ENCODE measurements around the gene VCPKMT. TPM values are rescaled to one million over a fixed set of nuclear protein-coding genes. Genes with fewer than 3 reads are reported as not detected.

The VCPKMT gene
- total RNA-seq, 3 donors from 2014 or later (not counting 1 experiment from before 2014, with no cell fraction given) = 19.4 to 23.9 (median 21.8) TPM

DNA sequence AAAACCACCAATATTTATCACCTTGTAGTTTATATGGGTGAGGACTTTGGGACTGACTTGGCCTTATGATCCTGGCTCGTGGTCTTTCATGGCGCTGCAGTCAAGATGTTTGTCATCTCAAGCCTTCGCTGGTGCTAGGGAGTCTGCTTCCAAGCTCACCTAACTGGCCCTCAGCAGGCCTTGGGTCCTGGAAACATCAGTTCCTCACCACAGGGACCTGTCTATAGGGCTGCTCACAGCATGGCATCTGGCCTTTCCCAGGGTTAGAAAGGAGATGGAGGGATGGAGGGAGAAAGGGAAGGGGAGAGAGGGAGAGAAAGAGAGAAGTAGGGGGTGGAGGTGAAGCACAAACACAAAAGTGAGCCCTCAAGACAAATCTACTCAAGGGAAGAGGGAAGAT lies 31.7 kb downstream of the VCPKMT start:
- 90% methylated on average over 3 of the region's 3 CpGs for WGBS (ENCODE audit: insufficient coverage)
- no peaks in the 10 kb centered on the region for H3K36me3 Mint-ChIP-seq
- TF ChIP-seq, protein P1, sequence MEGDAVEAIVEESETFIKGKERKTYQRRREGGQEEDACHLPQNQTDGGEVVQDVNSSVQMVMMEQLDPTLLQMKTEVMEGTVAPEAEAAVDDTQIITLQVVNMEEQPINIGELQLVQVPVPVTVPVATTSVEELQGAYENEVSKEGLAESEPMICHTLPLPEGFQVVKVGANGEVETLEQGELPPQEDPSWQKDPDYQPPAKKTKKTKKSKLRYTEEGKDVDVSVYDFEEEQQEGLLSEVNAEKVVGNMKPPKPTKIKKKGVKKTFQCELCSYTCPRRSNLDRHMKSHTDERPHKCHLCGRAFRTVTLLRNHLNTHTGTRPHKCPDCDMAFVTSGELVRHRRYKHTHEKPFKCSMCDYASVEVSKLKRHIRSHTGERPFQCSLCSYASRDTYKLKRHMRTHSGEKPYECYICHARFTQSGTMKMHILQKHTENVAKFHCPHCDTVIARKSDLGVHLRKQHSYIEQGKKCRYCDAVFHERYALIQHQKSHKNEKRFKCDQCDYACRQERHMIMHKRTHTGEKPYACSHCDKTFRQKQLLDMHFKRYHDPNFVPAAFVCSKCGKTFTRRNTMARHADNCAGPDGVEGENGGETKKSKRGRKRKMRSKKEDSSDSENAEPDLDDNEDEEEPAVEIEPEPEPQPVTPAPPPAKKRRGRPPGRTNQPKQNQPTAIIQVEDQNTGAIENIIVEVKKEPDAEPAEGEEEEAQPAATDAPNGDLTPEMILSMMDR (IDR thresholded peaks at IDR 0.05) = no peak
- no peaks in the 10 kb centered on the region for H3K36me3 ChIP-seq (ENCODE audit: control insufficient read depth, insufficient read depth, low read length)
- intact Hi-C loops (cut with micrococcal nuclease) = no loop called here
- H3K9me3 Mint-ChIP-seq = no peaks in the 10 kb centered on the region
- no peaks in the 10 kb centered on the region for H3K9me3 ChIP-seq (ENCODE audit: control insufficient read depth, insufficient read depth, low read length)
- no peaks in the 10 kb centered on the region for H3K27me3 ChIP-seq (ENCODE audit: control insufficient read depth, insufficient read depth, low read length)
- peaks cover 72% of the 10 kb centered on the region for H3K4me1 ChIP-seq (ENCODE audit: control insufficient read depth, insufficient read depth, low read length)
- H3K27ac ChIP-seq (ENCODE audit: low read length) = peak overlapping the region; percentile 95
- DNase-seq (no peak), ATAC-seq (no peak)
- H3K27ac Mint-ChIP-seq = peak overlapping the region; percentile 86 to 87
- H3K27me3 Mint-ChIP-seq (ENCODE audit: low read depth in 2 of 2) = no peaks in the 10 kb centered on the region
- H3K4me3 ChIP-seq (ENCODE audit: low read length) = no peak overlapping the region
- peak overlapping the region; percentile 14 for H3K4me3 Mint-ChIP-seq
- H3K4me1 Mint-ChIP-seq = peaks cover 59 to 62% of the 10 kb centered on the region in 2 donors

DNA sequence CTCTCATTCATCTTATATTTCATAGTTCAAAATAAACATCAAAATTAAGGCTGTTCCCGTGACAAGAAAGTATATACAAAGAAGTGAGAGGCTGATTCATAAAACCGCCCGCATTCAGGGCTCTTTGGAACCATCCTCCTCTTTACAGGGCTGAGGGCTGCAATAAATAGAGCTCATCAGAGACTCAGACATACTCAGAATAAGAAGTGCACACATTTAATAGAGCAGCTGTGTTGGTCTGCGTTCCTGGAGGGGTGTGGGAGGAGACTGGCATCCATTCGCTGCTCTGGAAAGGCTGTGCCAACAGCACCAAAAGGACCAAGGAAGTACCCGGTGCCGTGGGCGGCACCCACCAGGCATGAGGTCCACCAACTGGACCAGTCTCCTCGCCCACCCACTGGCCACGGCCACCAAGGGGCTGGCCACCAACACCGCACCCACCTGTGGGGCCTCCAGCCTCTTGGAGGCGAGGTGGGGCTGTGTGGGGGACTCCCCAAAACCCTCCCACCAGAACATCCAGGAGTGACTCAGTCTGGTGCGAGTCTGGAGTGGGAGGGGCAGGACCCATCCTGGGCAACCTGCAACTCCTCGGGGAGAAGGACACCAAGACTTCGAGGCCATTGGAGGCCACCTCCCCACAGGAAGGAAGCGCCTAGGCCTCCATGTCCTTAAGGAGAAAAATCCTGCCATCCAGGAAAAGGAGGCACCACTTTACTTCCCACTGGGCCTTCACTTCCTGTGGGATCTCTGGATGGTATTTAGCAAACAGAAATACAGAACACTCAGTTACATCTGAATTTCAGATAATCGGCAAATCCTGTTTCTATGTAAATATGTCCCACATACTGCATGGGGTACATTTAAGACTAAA lies 32.7 kb downstream of the VCPKMT start:
- Histone ChIP-seq H3K36me3 (ENCODE audit: control insufficient read depth, insufficient read depth, low read length) (no peaks in the 10 kb centered on the region), H3K4me3 (ENCODE audit: low read length) (no peak overlapping the region), H3K27ac (ENCODE audit: low read length) (peak overlapping the region; percentile 95), H3K9me3 (ENCODE audit: control insufficient read depth, insufficient read depth, low read length) (no peaks in the 10 kb centered on the region), H3K27me3 (ENCODE audit: control insufficient read depth, insufficient read depth, low read length) (no peaks in the 10 kb centered on the region), H3K4me1 (ENCODE audit: control insufficient read depth, insufficient read depth, low read length) (peaks cover 65% of the 10 kb centered on the region)
- no peaks in the 10 kb centered on the region for H3K36me3 Mint-ChIP-seq
- 71% methylated on average over 15 of the region's 17 CpGs for WGBS (ENCODE audit: insufficient coverage)
- peak overlapping the region; percentile 7 for H3K4me3 Mint-ChIP-seq
- DNase-seq (peak; percentile 33 to 74), ATAC-seq (peak in 2 of 3 donors; percentile 24 to 25)
- H3K27me3 Mint-ChIP-seq (ENCODE audit: low read depth in 2 of 2) = no peaks in the 10 kb centered on the region
- H3K27ac Mint-ChIP-seq = peak overlapping the region; percentile 86 to 87
- intact Hi-C loops (cut with micrococcal nuclease) = loop anchor here (1.0 to 2.0 kb wide), 4 partner anchors 21 to 191 kb away; partner anchors contain the start of gene ARF6
- H3K9me3 Mint-ChIP-seq = no peaks in the 10 kb centered on the region
- H3K4me1 Mint-ChIP-seq = peaks cover 59 to 62% of the 10 kb centered on the region in 2 donors
- TF ChIP-seq, protein P1 (IDR thresholded peaks at IDR 0.05) = no peak

DNA sequence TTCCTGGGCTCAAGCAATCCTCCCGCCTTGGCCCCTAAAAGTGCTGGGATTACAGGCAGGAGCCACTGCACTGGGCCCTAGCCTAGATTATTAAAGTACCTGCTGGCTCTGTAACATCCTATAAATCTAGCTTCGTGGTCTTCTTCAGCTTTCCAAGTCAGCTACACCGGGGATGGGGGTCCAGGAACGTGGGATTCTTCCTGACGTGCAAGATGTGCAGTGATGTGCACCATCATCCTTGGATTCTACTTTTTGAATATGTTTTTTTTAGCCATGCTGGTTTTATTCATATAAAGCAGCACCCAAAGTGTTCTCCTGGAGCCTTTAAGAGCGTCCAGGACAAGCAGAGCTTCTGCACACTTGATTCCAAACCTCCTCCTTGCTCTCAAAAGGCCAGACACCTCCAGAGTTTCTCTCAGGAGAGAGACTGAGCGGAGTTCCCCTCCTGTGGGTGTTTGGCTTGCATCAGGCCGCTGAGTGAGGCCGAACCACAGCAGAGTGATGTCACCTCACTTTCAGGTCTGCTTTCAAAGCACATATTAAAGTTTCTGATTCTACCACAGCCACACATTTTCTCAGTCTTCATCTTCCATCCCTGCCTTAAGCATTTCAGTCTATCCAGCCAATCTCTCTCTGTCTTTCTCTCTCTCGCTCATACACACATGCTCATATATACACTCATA lies 33.4 kb downstream of the VCPKMT start:
- Histone ChIP-seq H3K27me3 (ENCODE audit: control insufficient read depth, insufficient read depth, low read length) (no peaks in the 10 kb centered on the region), H3K4me1 (ENCODE audit: control insufficient read depth, insufficient read depth, low read length) (peaks cover 60% of the 10 kb centered on the region), H3K4me3 (ENCODE audit: low read length) (no peak overlapping the region), H3K27ac (ENCODE audit: low read length) (peak overlapping the region; percentile 95), H3K36me3 (ENCODE audit: control insufficient read depth, insufficient read depth, low read length) (no peaks in the 10 kb centered on the region), H3K9me3 (ENCODE audit: control insufficient read depth, insufficient read depth, low read length) (no peaks in the 10 kb centered on the region)
- DNase-seq (peak; percentile 70 to 96), ATAC-seq (peak; percentile 58 to 79 (median 77))
- Mint-ChIP-seq H3K27me3 (ENCODE audit: low read depth in 2 of 2) (no peaks in the 10 kb centered on the region), H3K4me3 (peak overlapping the region; percentile 7), H3K4me1 (peaks cover 53 to 58% of the 10 kb centered on the region in 2 donors), H3K36me3 (no peaks in the 10 kb centered on the region), H3K27ac (peak overlapping the region; percentile 86 to 87), H3K9me3 (no peaks in the 10 kb centered on the region)
- TF ChIP-seq, protein P1 (IDR thresholded peaks at IDR 0.05) = no peak
- intact Hi-C loops (cut with micrococcal nuclease) = loop anchor here (1.0 to 2.0 kb wide), 5 partner anchors 18 to 190 kb away; partner anchors contain the start of gene ARF6
- WGBS (ENCODE audit: insufficient coverage) = 47% methylated on average over 10 of the region's 10 CpGs
